BJ (cell line): ENCODE measurements around the gene PKHD1. TPM values are rescaled to one million over a fixed set of nuclear protein-coding genes. Genes with fewer than 3 reads are reported as not detected.

Source experiments
- CTCF ChIA-PET: fragments of 350-600 bp; formaldehyde crosslinking; extraction: SDS; loops from one replicate; lab custom pipeline; 2021; ENCODE audit warnings: antibody characterized with exemption, inconsistent platforms; lab: Yijun Ruan, JAX
- POLR2A ChIA-PET: fragments of 300-600 bp; sonication (Branson Sonifier 250); formaldehyde crosslinking; extraction: SDS; loops from one replicate; lab custom pipeline; 2021; ENCODE audit warnings: antibody characterized with exemption; lab: Charles Lee
- DNase-seq: peaks from one replicate; pipeline ENCODE4 v3.0.0-alpha.2; 2011; ENCODE audit warnings: low read depth
- H3K27me3 ChIP-seq: 2 replicates; pipeline ENCODE4 v1.6.0; 2011; ENCODE audit warnings: low read length; ENCODE audit not compliant: control insufficient read depth, insufficient read depth
- H3K36me3 ChIP-seq: 2 replicates; pipeline ENCODE4 v1.5.1; 2011; ENCODE audit warnings: low read length; ENCODE audit not compliant: control insufficient read depth, insufficient read depth
- H3K4me3 ChIP-seq: 2 replicates; pipeline ENCODE4 v1.5.1; 2011; ENCODE audit warnings: low read depth, mild to moderate bottlenecking, control low read depth, low read length
- polyA plus RNA-seq: library from polyadenylated mRNA; depleted of rRNA; stranded (reverse); fragments of >200 nt; gene quantifications from 2 replicates; pipeline ENCODE4 v1.2.3, GENCODE V29; 2011
- TF ChIP-seq, protein P1 (sequence below): IDR thresholded peaks from 2 replicates; pipeline ENCODE4 v1.5.1; 2011; ENCODE audit warnings: low read depth, mild to moderate bottlenecking, control low read depth, inconsistent platforms, low read length, moderate library complexity; ENCODE audit not compliant: insufficient read depth

PKHD1 gene
- polyA plus RNA-seq, 1 experiment, result not detected

- TF ChIP-seq, protein P1, sequence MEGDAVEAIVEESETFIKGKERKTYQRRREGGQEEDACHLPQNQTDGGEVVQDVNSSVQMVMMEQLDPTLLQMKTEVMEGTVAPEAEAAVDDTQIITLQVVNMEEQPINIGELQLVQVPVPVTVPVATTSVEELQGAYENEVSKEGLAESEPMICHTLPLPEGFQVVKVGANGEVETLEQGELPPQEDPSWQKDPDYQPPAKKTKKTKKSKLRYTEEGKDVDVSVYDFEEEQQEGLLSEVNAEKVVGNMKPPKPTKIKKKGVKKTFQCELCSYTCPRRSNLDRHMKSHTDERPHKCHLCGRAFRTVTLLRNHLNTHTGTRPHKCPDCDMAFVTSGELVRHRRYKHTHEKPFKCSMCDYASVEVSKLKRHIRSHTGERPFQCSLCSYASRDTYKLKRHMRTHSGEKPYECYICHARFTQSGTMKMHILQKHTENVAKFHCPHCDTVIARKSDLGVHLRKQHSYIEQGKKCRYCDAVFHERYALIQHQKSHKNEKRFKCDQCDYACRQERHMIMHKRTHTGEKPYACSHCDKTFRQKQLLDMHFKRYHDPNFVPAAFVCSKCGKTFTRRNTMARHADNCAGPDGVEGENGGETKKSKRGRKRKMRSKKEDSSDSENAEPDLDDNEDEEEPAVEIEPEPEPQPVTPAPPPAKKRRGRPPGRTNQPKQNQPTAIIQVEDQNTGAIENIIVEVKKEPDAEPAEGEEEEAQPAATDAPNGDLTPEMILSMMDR, result no peak
- CTCF ChIA-PET, result no interaction called here
- no peak for DNase-seq
These were observed 29.9 kb upstream of the PKHD1 start for GRCh38 chr6:52117352-52117751.

GRCh38 chr6:52116605-52116948, 29.2 kb upstream of the PKHD1 start:
- POLR2A ChIA-PET, result no interaction called here
- H3K36me3 ChIP-seq, result no peaks in the 10 kb centered on the region
- CTCF ChIA-PET, result no interaction called here
- TF ChIP-seq, protein P1, result no peak
- no peak overlapping the region for H3K4me3 ChIP-seq
- DNase-seq, result no peak
- no peaks in the 10 kb centered on the region for H3K27me3 ChIP-seq

More at GRCh38 chr6:52117352-52117751, 29.9 kb upstream of the PKHD1 start:
- POLR2A ChIA-PET, result no interaction called here
- no peak overlapping the region for H3K4me3 ChIP-seq
- no peaks in the 10 kb centered on the region for H3K27me3 ChIP-seq
- no peaks in the 10 kb centered on the region for H3K36me3 ChIP-seq

- CTCF ChIA-PET, result no interaction called here
- DNase-seq, result no peak
- no peaks in the 10 kb centered on the region for H3K36me3 ChIP-seq
- H3K4me3 ChIP-seq, result no peak overlapping the region
- H3K27me3 ChIP-seq, result no peaks in the 10 kb centered on the region
- TF ChIP-seq, protein P1, result no peak
- POLR2A ChIA-PET, result no interaction called here
These were observed 28.6 kb upstream of the PKHD1 start for GRCh38 chr6:52115891-52116604.

DNA sequence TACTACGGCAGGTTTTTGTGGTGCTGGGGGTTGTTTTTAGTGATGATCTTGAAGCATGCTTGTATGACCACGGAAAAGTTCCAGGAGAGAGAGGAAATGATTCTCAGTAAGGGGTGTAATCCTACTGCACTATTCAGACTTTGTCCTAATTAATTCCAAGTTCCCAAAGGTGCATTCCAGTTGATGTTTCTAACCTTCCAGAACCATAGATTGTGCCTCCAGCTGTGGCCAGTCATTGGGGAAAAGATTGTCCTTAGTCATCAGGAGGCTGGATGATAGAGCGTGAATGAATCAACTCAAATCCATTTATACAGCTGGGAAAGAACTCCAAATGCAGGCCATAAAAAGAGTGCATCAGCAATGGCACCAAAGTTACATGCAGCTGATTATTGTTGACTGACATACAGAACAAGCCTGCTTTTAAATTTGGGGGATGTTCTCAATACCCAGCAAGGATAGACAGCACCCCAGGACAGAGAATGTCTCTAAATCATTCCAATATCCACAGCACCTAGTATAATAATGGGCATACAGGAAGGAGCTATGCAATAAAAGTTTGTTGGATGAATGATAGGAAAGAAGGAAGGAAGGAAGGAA, 27.8 kb upstream of the PKHD1 start:
- DNase-seq, result no peak
- POLR2A ChIA-PET, result no interaction called here
- CTCF ChIA-PET, result no interaction called here
- Histone ChIP-seq H3K27me3 (no peaks in the 10 kb centered on the region), H3K4me3 (no peak overlapping the region), H3K36me3 (no peaks in the 10 kb centered on the region)
- TF ChIP-seq, protein P1, result no peak

DNA sequence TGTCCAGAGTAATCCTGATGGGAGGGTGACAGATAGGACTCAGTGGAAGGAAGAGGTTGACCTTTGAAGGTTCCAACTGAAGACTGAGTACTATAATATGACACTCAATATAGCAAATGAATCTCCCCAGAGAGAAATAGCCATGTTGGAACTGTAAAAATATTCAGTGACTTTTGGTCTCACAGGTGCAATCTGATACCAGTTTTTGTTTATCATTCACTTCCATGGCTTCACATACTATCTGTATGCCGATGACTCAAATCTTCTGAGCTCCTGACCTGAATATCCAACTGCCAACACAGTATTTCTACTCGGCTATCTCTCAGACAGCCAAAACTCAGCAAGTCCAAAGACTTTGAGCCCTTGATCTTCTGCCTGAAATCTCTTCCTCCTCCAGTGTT, 21.8 kb upstream of the PKHD1 start:
- ChIA-PET CTCF (no interaction called here), POLR2A (no interaction called here)
- Histone ChIP-seq H3K4me3 (no peak overlapping the region), H3K27me3 (no peaks in the 10 kb centered on the region), H3K36me3 (no peaks in the 10 kb centered on the region)
- TF ChIP-seq, protein P1, result no peak
- DNase-seq, result no peak
